Stimulated activated CD8-positive, alpha-beta memory T cell treated with anti-CD3 and anti-CD28 coated beads, Interleukin-12 subunit alpha, Interleukin-12 subunit beta, amount 100 ng/mL, for 24 hours (primary cell): ENCODE measurements around the gene TFG.

Experiments used
- DNase-seq: peaks from one replicate; pipeline ENCODE4 v3.0.0-alpha.2; 2020; ENCODE audit errors: extremely low read depth

Gene TFG

GRCh38 chr3:100796556-100796955, 87.3 kb downstream of the TFG start:
- no peak for DNase-seq

GRCh38 chr3:100798012-100798411, 88.7 kb downstream of the TFG start:
- DNase-seq = no peak
